ENCODE results near the gene IGSF3. TPM values are rescaled to one million over a fixed set of nuclear protein-coding genes. Genes with fewer than 3 reads are reported as not detected.

IGSF3 gene
- total RNA-seq, 4 donors from 2014 or later, result 2.5 to 14.3 (median 8.5) TPM

DNA sequence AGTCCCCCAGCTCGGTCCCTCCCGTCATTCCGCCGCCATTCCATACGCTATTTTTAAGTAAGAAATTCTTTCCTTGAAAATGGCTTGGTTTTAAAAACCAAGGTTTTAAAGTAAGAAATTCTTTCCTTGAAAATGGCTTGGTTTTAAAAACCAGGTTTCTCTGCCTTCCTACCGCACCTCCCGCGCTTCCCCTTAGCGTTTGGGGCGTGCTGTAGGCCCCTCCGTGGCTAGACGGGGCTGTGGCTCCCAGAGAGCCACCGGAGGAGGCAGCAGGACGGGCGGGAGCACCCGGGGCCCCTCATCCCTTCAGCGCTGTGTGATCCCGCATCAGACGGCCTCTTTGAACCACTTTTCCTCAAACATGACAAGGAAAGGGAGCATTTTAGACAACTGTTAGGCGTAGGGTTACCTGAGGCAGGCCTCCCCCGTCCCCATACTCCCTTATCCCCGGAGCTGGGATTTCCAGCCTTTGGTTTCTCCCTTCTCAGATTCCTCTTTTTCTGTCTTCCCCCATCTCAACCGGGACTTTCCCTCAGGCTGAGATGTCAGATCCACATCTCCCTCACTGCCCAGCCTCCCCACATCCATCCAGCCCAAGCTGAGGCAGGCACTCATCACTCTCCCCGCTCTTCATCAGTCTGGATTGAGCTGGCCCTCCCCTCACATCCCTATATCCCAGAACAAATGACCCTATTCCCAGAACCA lies 96.2 kb downstream of the IGSF3 start:
- H3K4me3 ChIP-seq, result peak overlapping the region; percentile 80 to 95 (median 88)
- H3K4me1 ChIP-seq, result peaks cover 19 to 41% (median 30%) of the 10 kb centered on the region in 4 donors
- no peaks in the 10 kb centered on the region for H3K36me3 ChIP-seq
- no peaks in the 10 kb centered on the region for H3K9me3 ChIP-seq
- intact Hi-C loops (cut with DNase I), result loop anchor here (5.0 to 10.0 kb wide), 3 partner anchors 96 to 553 kb away; partner anchors contain the start of genes IGSF3 and TRIM45
- peak; percentile 74 for DNase-seq (ENCODE audit: extremely low spot score)
- WGBS, result 9% methylated on average over 24 of the region's 24 CpGs
- TF ChIP-seq, protein P1, sequence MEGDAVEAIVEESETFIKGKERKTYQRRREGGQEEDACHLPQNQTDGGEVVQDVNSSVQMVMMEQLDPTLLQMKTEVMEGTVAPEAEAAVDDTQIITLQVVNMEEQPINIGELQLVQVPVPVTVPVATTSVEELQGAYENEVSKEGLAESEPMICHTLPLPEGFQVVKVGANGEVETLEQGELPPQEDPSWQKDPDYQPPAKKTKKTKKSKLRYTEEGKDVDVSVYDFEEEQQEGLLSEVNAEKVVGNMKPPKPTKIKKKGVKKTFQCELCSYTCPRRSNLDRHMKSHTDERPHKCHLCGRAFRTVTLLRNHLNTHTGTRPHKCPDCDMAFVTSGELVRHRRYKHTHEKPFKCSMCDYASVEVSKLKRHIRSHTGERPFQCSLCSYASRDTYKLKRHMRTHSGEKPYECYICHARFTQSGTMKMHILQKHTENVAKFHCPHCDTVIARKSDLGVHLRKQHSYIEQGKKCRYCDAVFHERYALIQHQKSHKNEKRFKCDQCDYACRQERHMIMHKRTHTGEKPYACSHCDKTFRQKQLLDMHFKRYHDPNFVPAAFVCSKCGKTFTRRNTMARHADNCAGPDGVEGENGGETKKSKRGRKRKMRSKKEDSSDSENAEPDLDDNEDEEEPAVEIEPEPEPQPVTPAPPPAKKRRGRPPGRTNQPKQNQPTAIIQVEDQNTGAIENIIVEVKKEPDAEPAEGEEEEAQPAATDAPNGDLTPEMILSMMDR (IDR thresholded peaks at IDR 0.05), result no peak
- TF ChIP-seq POLR2A (IDR thresholded peaks at IDR 0.05; ENCODE audit: low read depth) (no peak), EP300 (IDR thresholded peaks at IDR 0.05) (no peak), POLR2AphosphoS5 (IDR thresholded peaks at IDR 0.05) (no peak)
- peak overlapping the region; percentile 97 to 99 (median 98) for H3K27ac ChIP-seq (replicated peaks in 1 of 4)
- H3K27me3 ChIP-seq, result no peaks in the 10 kb centered on the region

DNA sequence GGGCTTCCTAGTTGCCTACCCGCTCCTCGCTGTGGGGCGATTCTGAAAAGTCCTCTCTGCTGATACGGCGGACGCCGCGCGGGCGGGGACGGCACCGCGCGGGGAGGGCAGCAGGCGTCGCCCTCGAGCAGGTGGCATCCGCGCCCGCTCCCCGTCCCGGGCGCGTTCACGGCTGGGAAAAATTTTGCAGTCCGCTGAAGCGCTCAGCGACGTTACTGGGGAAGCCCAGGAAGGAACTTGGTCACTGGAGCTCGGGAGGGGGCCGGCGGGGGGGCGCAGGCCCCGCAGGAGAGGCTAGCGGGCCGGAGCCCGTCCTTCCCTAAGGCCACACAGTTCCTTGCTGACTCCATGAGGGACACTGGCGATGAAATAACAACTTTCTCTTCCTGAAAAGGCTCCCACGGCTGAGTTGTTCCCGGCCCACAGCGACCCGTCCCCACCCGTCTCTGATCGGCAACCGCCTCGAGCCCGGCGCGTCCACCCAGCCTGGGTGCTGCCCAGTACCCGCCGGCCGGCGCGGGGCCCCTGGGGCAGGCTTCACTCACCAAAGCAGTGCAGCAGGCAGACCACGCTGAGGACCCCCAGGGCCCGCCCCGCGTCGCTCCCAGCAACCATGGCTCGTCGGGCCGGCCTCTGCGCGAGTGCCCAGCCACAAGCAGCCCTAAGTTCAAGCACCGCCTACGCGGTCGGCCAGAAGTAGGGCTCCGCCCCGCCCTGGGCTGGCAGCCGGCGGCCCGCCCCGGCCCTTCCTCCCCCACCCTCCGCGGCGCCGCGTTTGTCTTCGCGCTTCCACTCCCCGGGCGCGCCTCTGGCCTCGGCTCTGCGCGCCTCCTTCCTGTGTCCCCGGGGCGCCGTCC lies 96.9 kb downstream of the IGSF3 start, which contains the start of gene CD58:
Gene CD58 (minus strand): TSS at position 669 of the 857 bp plus-strand sequence. CDS start 54 bp downstream, at position 615.
- peak within 1 kb of the TSS; percentile 97 to 99 (median 98) for H3K27ac ChIP-seq (replicated peaks in 1 of 4)
- peaks cover 19 to 43% (median 30%) of the 10 kb centered on the region in 4 donors for H3K4me1 ChIP-seq
- H3K4me3 ChIP-seq, result peak within 1 kb of the TSS; percentile 80 to 95 (median 88)
- no peaks in the 10 kb centered on the region for H3K27me3 ChIP-seq
- WGBS, result 2% methylated on average over 18 of the region's 90 CpGs
- peak; percentile 97 for DNase-seq (ENCODE audit: extremely low spot score)
- H3K9me3 ChIP-seq, result no peaks in the 10 kb centered on the region
- intact Hi-C loops (cut with DNase I), result loop anchor here (5.0 to 10.0 kb wide), 3 partner anchors 97 to 554 kb away; partner anchors contain the start of genes IGSF3 and TRIM45
- H3K36me3 ChIP-seq, result no peaks in the 10 kb centered on the region
- TF ChIP-seq, protein P1 (IDR thresholded peaks at IDR 0.05), result peak; percentile 58 to 81 (median 64)
- peak; percentile 50 for TF ChIP-seq POLR2A (IDR thresholded peaks at IDR 0.05; ENCODE audit: low read depth)
- peak; percentile 79 to 89 for TF ChIP-seq POLR2AphosphoS5 (IDR thresholded peaks at IDR 0.05)
- TF ChIP-seq EP300 (IDR thresholded peaks at IDR 0.05), result no peak

DNA sequence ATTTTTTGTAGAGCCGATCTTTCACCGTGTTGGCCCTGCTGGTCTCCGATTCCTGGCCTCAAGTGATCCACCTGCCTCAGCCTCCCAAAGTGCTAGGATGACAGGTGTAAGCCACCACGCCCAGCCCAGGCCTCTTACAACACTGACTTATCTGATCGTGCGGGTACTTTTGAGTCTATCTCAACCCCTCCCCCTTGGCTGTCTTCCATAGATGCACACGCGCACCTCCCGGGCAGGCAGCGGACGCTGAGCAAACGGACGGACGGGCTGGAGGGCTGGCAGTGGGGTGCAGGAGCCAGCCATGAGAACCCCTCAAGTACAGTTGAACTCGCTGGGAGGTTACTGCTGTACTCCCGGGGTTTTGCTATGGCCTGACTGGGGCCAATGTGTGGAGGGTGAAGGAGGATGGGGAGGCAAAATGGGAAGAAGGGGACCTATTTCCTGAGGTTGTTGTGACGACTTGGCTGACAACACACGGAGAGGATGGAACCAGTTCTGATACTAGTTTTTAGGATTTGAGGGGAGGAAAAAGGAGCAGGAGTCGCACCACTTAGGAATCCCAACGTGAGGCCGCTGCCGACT lies 97.7 kb downstream of the IGSF3 start:
- 28% methylated on average over 22 of the region's 22 CpGs for WGBS
- no peaks in the 10 kb centered on the region for H3K27me3 ChIP-seq
- H3K4me1 ChIP-seq, result peaks cover 19 to 43% (median 30%) of the 10 kb centered on the region in 4 donors
- H3K9me3 ChIP-seq, result no peaks in the 10 kb centered on the region
- TF ChIP-seq, protein P1 (IDR thresholded peaks at IDR 0.05), result no peak
- TF ChIP-seq POLR2A (IDR thresholded peaks at IDR 0.05; ENCODE audit: low read depth) (no peak), POLR2AphosphoS5 (IDR thresholded peaks at IDR 0.05) (no peak), EP300 (IDR thresholded peaks at IDR 0.05) (no peak)
- H3K36me3 ChIP-seq, result no peaks in the 10 kb centered on the region
- peak overlapping the region; percentile 97 to 99 (median 98) for H3K27ac ChIP-seq (replicated peaks in 1 of 4)
- intact Hi-C loops (cut with DNase I), result loop anchor here (5.0 to 10.0 kb wide), 3 partner anchors 97 to 555 kb away; partner anchors contain the start of genes IGSF3 and TRIM45
- DNase-seq (ENCODE audit: extremely low spot score), result peak; percentile 92
- H3K4me3 ChIP-seq, result peak overlapping the region; percentile 80 to 95 (median 88)

DNA sequence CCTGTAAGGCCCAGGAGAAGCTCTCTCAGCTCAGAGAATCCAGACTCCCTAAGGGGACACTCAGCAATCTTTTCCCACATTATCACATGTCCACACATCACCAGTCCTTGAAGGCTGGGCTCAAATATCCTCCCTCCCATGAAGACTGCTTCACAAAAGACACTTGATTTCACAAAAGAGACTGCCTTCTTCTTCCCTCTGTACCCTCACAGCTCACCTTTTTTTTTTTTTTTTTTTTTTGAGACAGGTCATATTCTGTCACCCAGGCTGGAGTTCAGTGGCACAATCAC lies 98.2 kb downstream of the IGSF3 start:
- H3K9me3 ChIP-seq, result no peaks in the 10 kb centered on the region
- intact Hi-C loops (cut with DNase I), result no loop called here
- H3K27me3 ChIP-seq, result no peaks in the 10 kb centered on the region
- peaks cover 19 to 39% (median 27%) of the 10 kb centered on the region in 4 donors for H3K4me1 ChIP-seq
- H3K4me3 ChIP-seq, result peak overlapping the region in 2 of 4 donors; percentile 82 to 95
- TF ChIP-seq POLR2AphosphoS5 (IDR thresholded peaks at IDR 0.05) (no peak), EP300 (IDR thresholded peaks at IDR 0.05) (no peak), POLR2A (IDR thresholded peaks at IDR 0.05; ENCODE audit: low read depth) (no peak)
- TF ChIP-seq, protein P1 (IDR thresholded peaks at IDR 0.05), result no peak
- H3K36me3 ChIP-seq, result no peaks in the 10 kb centered on the region
- DNase-seq (ENCODE audit: extremely low spot score), result no peak
- peak overlapping the region in 1 of 4 donors; percentile 97 for H3K27ac ChIP-seq (replicated peaks in 1 of 4)
